Trophoblast cell (in vitro differentiated cells and primary cell): ENCODE data around the gene SP140L.
A peak's percentile ranks its signal among the peaks of the same experiment; 100 is the strongest.

Experiments
- DNase-seq, 2 donors: peaks; one replicate each; pipeline ENCODE4 v3.0.0-alpha.2; 2016
- H2AFZ ChIP-seq: 2 replicates; pipeline ENCODE4 v1.6.1; 2013; ENCODE audit warnings: low read length, moderate library complexity, mild to moderate bottlenecking; ENCODE audit not compliant: insufficient read depth, poor library complexity
- H2AK5ac ChIP-seq: 2 replicates; pipeline ENCODE4 v1.6.1; 2013; ENCODE audit warnings: mild to moderate bottlenecking, low read length
- H2BK120ac ChIP-seq: 2 replicates; pipeline ENCODE4 v1.6.1; 2013; ENCODE audit warnings: low read length, mild to moderate bottlenecking, moderate library complexity; ENCODE audit not compliant: insufficient read depth, poor library complexity
- H2BK12ac ChIP-seq: 2 replicates; pipeline ENCODE4 v1.6.1; 2013; ENCODE audit warnings: mild to moderate bottlenecking, low read length, moderate library complexity
- H2BK5ac ChIP-seq: 2 replicates; pipeline ENCODE4 v1.6.1; 2013; ENCODE audit warnings: low read length, low read depth, moderate library complexity, mild to moderate bottlenecking; ENCODE audit not compliant: poor library complexity
- H3K14ac ChIP-seq: 2 replicates; pipeline ENCODE4 v1.6.1; 2013; ENCODE audit warnings: mild to moderate bottlenecking, low read length
- H3K18ac ChIP-seq: 2 replicates; pipeline ENCODE4 v1.6.1; 2013; ENCODE audit warnings: mild to moderate bottlenecking, low read length
- H3K23ac ChIP-seq: 2 replicates; pipeline ENCODE4 v1.6.1; 2013; ENCODE audit warnings: low read length
- H3K27ac ChIP-seq: 2 replicates; pipeline ENCODE4 v1.5.1; 2013; ENCODE audit warnings: low read depth, mild to moderate bottlenecking, inconsistent platforms, low read length, moderate library complexity
- H3K27me3 ChIP-seq: 2 replicates; pipeline ENCODE4 v1.6.1; 2013; ENCODE audit warnings: inconsistent platforms, mild to moderate bottlenecking, low read length, moderate library complexity; ENCODE audit not compliant: insufficient read depth
- H3K36me3 ChIP-seq, 2 experiments: 1 replicate in 1 of 2; 2 replicates in 1 of 2; pipeline ENCODE4 v1.6.1; 2013; ENCODE audit warnings: low read length in 2 of 2, mild to moderate bottlenecking in 2 of 2, moderate library complexity in 1 of 2; ENCODE audit not compliant: insufficient read depth in 2 of 2, control insufficient read depth in 1 of 2
- H3K4ac ChIP-seq: 2 replicates; pipeline ENCODE4 v1.6.1; 2013; ENCODE audit warnings: low read depth, mild to moderate bottlenecking, low read length, moderate library complexity
- H3K4me1 ChIP-seq, 2 experiments: 1 replicate in 1 of 2; 2 replicates in 1 of 2; pipeline ENCODE4 v1.6.1; 2013; ENCODE audit warnings: low read length in 2 of 2, mild to moderate bottlenecking in 2 of 2, moderate library complexity in 1 of 2; ENCODE audit not compliant: insufficient read depth in 2 of 2, control insufficient read depth in 1 of 2
- H3K4me2 ChIP-seq: 2 replicates; pipeline ENCODE4 v1.6.1; 2013; ENCODE audit warnings: inconsistent platforms, mild to moderate bottlenecking, low read length, moderate library complexity
- H3K4me3 ChIP-seq: 2 replicates; pipeline ENCODE4 v1.5.1; 2013; ENCODE audit warnings: mild to moderate bottlenecking, low read depth, low read length, inconsistent platforms
- H3K79me1 ChIP-seq: one replicate; pipeline ENCODE4 v1.6.1; 2013; ENCODE audit warnings: low read length
- H3K79me2 ChIP-seq: 2 replicates; pipeline ENCODE4 v1.6.1; 2013; ENCODE audit warnings: low read length, mild to moderate bottlenecking; ENCODE audit not compliant: control insufficient read depth, insufficient read depth, poor library complexity
- H3K9ac ChIP-seq: 2 replicates; pipeline ENCODE4 v1.6.1; 2013; ENCODE audit warnings: mild to moderate bottlenecking, low read length
- H3K9me3 ChIP-seq: 2 replicates; pipeline ENCODE4 v1.6.1; 2013; ENCODE audit warnings: low read depth, mild to moderate bottlenecking, control low read depth, inconsistent platforms, low read length; ENCODE audit not compliant: insufficient read depth
- H4K12ac ChIP-seq: 2 replicates; pipeline ENCODE4 v1.6.1; 2013; ENCODE audit warnings: low read depth, mild to moderate bottlenecking, low read length, moderate library complexity
- H4K8ac ChIP-seq: 2 replicates; pipeline ENCODE4 v1.6.1; 2013; ENCODE audit warnings: low read depth, mild to moderate bottlenecking, low read length, moderate library complexity
- H4K91ac ChIP-seq: one replicate; pipeline ENCODE4 v1.6.1; 2013; ENCODE audit warnings: low read depth, mild to moderate bottlenecking, low read length, moderate library complexity
- WGBS: extraction: QIAGEN DNeasy Blood & Tissue Kit; methylation state at CpG from one replicate; pipeline ENCODE4 v1.1.7; 2013; ENCODE audit warnings: missing lambda C conversion rate; ENCODE audit not compliant: insufficient read length, insufficient coverage; ENCODE audit errors: extremely low coverage; 5-methylcytosine and 5-hydroxymethylcytosine counted together

SP140L gene

GRCh38 chr2:230329946-230330605 lies 3.1 kb downstream of the SP140L start:
- Histone ChIP-seq H3K27ac (no peak overlapping the region), H3K4me3 (no peak overlapping the region), H3K4ac (no peak overlapping the region), H4K12ac (no peak overlapping the region), H2AFZ (no peak overlapping the region), H3K4me2 (no peak overlapping the region), H3K23ac (no peak overlapping the region), H3K4me1 (peaks cover 3 to 7% of the 10 kb centered on the region in 2 experiments), H2BK5ac (no peak overlapping the region), H2BK12ac (no peak overlapping the region), H3K9ac (no peak overlapping the region), H3K9me3 (no peaks in the 10 kb centered on the region), H2AK5ac (no peak overlapping the region), H3K27me3 (no peaks in the 10 kb centered on the region), H3K14ac (no peak overlapping the region), H3K79me2 (no peaks in the 10 kb centered on the region), H3K79me1 (peaks cover 2% of the 10 kb centered on the region), H3K18ac (no peak overlapping the region), H2BK120ac (peak overlapping the region; percentile 43), H4K8ac (no peak overlapping the region), H4K91ac (peak overlapping the region; percentile 14), H3K36me3 (no peaks in the 10 kb centered on the region)
- no peak for DNase-seq
- no CpG with 5 or more reads among the region's 7 CpGs for WGBS

GRCh38 chr2:230330725-230331124 lies 3.7 kb downstream of the SP140L start:
- no peak overlapping the region for H3K14ac ChIP-seq
- H3K79me1 ChIP-seq: peaks cover 2% of the 10 kb centered on the region
- H3K23ac ChIP-seq: no peak overlapping the region
- H3K9ac ChIP-seq: no peak overlapping the region
- H2AK5ac ChIP-seq: no peak overlapping the region
- no peak overlapping the region for H2BK5ac ChIP-seq
- no peak overlapping the region for H4K8ac ChIP-seq
- no peak overlapping the region for H4K12ac ChIP-seq
- H3K27ac ChIP-seq: no peak overlapping the region
- no peak overlapping the region for H3K18ac ChIP-seq
- H2BK12ac ChIP-seq: no peak overlapping the region
- H3K9me3 ChIP-seq: no peaks in the 10 kb centered on the region
- no peak overlapping the region for H4K91ac ChIP-seq
- H3K4ac ChIP-seq: no peak overlapping the region
- no peak overlapping the region for H2AFZ ChIP-seq
- H3K36me3 ChIP-seq: no peaks in the 10 kb centered on the region
- H3K27me3 ChIP-seq: no peaks in the 10 kb centered on the region
- H2BK120ac ChIP-seq: no peak overlapping the region
- WGBS: no CpG with 5 or more reads among the region's 7 CpGs
- H3K4me2 ChIP-seq: no peak overlapping the region
- peaks cover 3 to 7% of the 10 kb centered on the region in 2 experiments for H3K4me1 ChIP-seq
- H3K79me2 ChIP-seq: no peaks in the 10 kb centered on the region
- H3K4me3 ChIP-seq: no peak overlapping the region
- peak; percentile 56 to 72 for DNase-seq

- no peak overlapping the region for H3K9ac ChIP-seq
- no peaks in the 10 kb centered on the region for H3K79me1 ChIP-seq
- H3K23ac ChIP-seq: no peak overlapping the region
- no peak for DNase-seq
- H3K4me2 ChIP-seq: no peak overlapping the region
- no peak overlapping the region for H2BK5ac ChIP-seq
- H3K27me3 ChIP-seq: no peaks in the 10 kb centered on the region
- no peak overlapping the region for H4K8ac ChIP-seq
- no peak overlapping the region for H2BK120ac ChIP-seq
- no peak overlapping the region for H3K18ac ChIP-seq
- H3K14ac ChIP-seq: no peak overlapping the region
- H2AFZ ChIP-seq: no peak overlapping the region
- no peaks in the 10 kb centered on the region for H3K36me3 ChIP-seq
- H3K4ac ChIP-seq: no peak overlapping the region
- no peaks in the 10 kb centered on the region for H3K9me3 ChIP-seq
- H3K27ac ChIP-seq: no peak overlapping the region
- no peak overlapping the region for H4K91ac ChIP-seq
- WGBS: no CpG with 5 or more reads among the region's 3 CpGs
- no peak overlapping the region for H3K4me3 ChIP-seq
- no peaks in the 10 kb centered on the region for H3K4me1 ChIP-seq
- no peaks in the 10 kb centered on the region for H3K79me2 ChIP-seq
- no peak overlapping the region for H2AK5ac ChIP-seq
- no peak overlapping the region for H4K12ac ChIP-seq
- H2BK12ac ChIP-seq: no peak overlapping the region
These were observed 8.5 kb downstream of the SP140L start for GRCh38 chr2:230335461-230335863.

- Histone ChIP-seq H3K79me2 (no peaks in the 10 kb centered on the region), H3K18ac (no peak overlapping the region), H3K4me3 (no peak overlapping the region), H3K9ac (no peak overlapping the region), H4K12ac (no peak overlapping the region), H2BK12ac (no peak overlapping the region), H3K14ac (no peak overlapping the region), H3K79me1 (no peaks in the 10 kb centered on the region), H3K9me3 (no peaks in the 10 kb centered on the region), H3K4me2 (no peak overlapping the region), H2AK5ac (no peak overlapping the region), H3K27ac (no peak overlapping the region), H2AFZ (no peak overlapping the region), H3K23ac (no peak overlapping the region), H4K91ac (no peak overlapping the region), H3K4ac (no peak overlapping the region), H2BK5ac (no peak overlapping the region), H3K4me1 (no peaks in the 10 kb centered on the region), H4K8ac (no peak overlapping the region), H2BK120ac (no peak overlapping the region), H3K27me3 (no peaks in the 10 kb centered on the region), H3K36me3 (no peaks in the 10 kb centered on the region)
- no peak for DNase-seq
- WGBS: no CpG with 5 or more reads among the region's 3 CpGs
These were observed 9.0 kb downstream of the SP140L start for GRCh38 chr2:230335864-230336506.
